Measurements from ENCODE around the gene ETV6. TPM values are rescaled to one million over a fixed set of nuclear protein-coding genes. Genes with fewer than 3 reads are reported as not detected.

The ETV6 gene
- polyA plus RNA-seq, 4 donors, result 9.6 to 15.9 (median 14.4) TPM

DNA sequence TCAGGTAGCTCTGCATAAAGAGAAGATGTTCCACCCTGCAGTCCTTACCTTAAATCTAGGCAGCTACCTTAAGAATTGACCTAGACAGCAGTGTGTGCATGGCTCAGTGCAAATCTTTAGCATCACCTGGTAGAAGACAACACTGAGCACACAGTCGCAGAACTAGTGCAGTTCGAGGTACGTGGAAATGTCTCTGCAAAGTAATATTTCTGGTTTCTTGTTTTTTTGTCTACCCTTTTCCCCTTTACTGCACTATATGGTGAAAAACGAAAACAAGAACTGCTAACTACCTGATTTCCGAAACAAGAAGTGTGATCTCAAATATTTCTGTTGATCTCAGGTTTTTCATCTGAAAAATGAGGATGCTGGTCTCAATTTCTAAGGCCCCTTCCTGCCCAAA is 82.5 kb downstream of the ETV6 start:
- DNase-seq (ENCODE audit: low read depth in 4 of 4, low spot score in 3 of 4), result no peak

DNA sequence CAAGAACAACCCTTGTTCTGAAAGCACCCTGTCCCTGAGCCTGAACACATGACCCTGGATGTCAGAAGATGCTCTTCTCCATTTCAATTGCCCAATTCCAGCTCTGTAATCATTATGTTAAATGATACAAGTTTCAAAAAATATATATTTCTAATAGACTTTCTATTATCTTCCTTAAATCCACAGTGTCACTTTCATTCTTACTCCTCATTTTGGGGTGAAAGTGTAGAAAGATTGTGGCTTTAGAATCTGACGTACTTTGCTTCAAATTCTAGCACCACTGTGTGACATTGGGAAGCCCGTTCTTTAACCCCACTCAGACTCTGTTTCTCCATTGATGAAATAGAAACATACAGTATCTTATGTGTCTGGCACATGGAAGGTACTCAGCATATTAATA is 83.2 kb downstream of the ETV6 start:
- no peak for DNase-seq (ENCODE audit: low read depth in 4 of 4, low spot score in 3 of 4)

DNA sequence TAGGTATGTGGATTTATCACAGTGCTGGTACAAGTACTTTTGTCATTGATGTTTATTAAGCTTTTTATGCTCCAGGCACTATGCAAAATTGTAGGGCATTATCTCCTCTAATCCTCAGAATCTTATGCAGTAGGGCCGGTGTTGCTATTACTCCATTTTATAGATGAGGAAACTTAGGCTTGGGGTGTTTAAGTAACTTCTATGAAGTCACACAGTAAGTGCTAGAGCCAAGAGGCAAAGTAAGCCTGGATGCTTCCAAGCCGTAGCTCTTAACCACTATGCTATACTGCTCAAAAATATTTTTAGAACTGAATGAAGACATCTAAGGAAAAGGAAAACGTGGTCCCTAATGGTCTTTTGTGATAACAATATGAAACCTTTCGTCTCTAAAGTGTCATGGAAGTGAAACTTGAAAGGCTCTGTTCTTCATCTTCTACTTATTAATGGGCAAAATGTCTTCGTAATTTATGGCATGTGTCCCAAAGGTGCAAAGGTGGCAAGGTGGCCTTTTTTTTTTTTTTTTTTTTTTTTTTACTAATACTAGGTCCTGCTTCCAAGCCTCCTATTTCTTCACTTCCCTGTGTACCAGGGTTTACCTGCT is 85.2 kb downstream of the ETV6 start:
- no peak for DNase-seq (ENCODE audit: low read depth in 4 of 4, low spot score in 3 of 4)

DNA sequence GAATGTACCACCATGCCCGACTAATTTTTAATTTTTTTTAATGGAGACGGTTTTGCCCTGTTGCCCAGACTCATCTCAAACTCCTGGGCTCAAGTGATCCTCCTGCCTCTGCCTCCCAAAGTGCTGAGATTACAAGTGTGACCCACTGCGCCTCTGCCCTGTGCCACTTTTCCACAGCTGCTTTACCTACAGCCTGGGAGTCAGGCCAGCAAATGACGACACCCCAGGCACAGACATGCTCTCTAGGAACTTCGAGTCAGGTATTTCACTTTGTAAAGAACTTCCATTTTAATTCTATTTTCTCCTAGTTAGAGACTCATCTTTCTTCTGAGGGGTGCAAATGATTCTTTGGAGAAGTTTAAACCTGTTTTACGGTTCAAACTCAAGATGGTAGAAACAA is 89.0 kb downstream of the ETV6 start:
- no peak for DNase-seq (ENCODE audit: low read depth in 4 of 4, low spot score in 3 of 4)

DNA sequence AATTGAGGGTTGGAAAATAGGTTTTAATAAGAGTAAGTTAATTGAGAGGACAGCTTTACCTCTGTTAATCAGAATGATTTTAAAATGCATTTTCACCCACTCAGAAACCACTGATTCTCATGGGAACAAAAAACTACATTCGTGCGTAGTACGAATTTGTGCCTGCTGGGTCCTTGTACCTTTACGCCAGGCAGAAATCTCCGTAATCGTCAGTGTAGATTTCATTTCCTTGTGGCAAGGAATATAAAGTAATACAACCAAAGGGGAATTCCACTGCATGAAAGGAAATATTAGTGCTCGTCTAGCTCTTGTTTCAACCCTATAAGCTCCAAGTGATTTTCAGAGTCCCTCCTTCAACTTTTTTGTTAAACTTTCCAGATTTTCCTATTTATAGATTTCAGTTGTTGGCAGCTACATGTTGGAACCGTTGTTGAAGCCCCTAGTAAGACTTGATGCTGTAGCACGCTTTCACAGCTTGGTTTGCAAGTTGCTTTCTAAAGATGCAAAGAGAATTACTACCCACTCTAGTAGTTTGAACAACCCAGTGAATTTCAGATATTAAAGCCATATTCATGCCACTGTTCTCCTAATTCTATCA is 90.6 kb downstream of the ETV6 start:
- no peak for DNase-seq (ENCODE audit: low read depth in 4 of 4, low spot score in 3 of 4)

DNA sequence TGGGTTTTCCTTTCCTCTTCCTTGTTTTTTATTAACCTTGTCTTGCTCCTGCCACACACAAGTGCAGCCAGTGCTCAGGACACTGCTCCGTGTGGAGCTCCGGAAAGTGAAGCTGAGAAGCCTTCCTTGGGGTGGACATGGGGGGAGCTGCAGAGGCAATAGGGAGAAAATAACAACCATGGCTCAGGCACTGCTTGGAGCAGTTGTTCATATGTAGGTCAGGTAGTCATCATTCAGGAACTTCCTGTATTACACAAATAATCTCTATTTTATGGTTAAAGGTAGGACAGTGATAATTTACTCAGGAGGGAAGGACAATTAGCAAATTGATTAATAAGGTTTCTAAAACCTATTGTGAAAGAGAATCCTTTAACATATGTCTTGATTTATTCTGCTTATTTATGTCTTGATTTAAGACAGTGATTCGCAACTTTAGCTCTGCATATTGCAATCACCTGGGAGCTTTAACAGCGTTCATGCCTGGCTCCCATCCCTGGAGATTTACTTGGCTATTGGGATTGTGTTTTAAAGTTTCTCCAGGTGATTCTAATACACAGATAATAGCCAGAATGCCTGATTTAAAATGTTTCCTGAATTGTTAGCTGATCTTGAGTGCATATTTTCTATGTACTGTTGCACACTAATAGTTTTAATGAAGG is 92.1 kb downstream of the ETV6 start:
- DNase-seq (ENCODE audit: low read depth in 4 of 4, low spot score in 3 of 4), result no peak

DNA sequence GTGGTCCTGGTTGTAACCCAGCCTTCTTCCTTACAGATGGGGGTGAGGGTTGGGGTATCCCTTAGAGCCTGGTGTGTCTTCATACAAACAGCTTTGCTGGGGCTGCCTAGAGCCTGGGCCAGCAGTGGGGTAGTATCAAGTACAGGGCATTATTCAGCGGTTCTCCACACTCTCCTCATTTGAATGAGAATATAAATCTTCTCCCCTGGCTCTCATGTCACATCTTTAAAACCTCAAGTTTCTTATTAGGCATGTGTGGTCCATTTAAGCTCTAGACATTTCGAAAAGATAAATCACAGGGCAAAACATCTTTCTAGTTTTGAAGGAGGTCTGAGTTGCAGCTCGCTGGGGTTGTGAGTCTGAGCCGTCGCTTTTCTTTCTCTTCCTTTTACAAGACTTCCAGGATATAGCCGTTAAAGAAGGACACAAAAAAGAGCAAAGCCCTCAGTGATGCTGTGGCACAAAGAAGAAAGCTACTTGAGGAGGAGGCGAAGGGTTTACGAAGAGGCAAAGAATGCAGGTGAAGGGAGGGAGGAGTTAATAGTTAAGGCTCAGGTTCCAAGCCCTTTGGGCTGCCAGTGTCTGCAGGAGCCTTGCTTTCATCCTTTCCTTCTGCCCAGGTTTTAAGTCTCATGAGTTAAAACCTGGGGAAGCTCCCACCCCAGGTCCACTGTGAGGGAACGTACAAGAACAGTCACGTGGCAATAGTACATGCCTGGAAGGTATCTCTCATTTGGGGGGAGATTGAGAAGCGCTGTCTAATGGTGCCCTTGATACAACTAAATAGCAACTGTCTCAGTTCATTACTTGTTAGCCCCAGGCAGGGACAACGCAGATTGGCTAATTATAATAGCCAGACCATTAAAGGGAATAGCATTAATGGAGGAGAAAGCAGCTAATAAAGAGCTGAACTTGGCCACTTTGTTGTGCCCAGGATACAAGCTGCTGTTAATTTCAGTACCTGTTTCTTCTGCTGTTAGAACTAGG is 94.2 kb downstream of the ETV6 start:
- no peak for DNase-seq (ENCODE audit: low read depth in 4 of 4, low spot score in 3 of 4)

DNA sequence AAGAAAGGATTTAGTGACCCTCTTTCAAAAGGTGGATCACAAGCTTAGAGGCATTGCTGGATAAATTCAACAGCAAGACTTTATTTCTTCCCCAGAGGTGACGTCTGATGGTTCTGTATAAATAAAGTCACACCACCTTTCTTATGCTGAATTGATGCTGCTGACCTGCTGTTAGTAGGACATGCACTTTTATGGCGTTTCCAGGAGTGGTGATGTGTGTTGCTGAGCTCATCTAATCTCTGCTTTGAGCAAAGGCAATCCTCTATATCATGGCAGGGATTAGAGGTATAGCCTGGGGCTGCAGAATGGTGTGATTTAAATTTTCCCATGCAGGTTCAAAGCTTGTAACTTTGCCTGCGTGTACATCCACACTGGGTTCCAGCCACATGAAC is 94.9 kb downstream of the ETV6 start:
- no peak for DNase-seq (ENCODE audit: low read depth in 4 of 4, low spot score in 3 of 4)

DNA sequence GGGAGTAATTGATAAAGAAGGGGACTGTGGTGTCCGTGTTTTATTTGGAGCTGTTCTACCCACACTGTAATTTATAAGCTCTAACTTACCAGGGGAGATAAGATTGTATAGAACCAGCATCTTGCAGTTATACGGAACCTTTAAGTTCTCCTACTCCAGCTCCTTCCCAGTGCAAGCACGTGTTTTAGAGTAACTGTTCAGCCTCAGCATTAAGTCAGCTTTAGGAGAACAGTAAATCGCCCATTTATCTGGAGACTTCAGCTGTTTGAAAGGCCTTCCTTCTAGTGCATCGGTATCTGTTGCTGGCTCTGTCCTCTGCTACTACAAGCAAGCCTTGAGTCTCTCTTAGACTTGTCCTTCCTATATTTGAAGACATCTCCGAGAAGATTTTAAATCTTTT is 95.6 kb downstream of the ETV6 start:
- no peak for DNase-seq (ENCODE audit: low read depth in 4 of 4, low spot score in 3 of 4)

DNA sequence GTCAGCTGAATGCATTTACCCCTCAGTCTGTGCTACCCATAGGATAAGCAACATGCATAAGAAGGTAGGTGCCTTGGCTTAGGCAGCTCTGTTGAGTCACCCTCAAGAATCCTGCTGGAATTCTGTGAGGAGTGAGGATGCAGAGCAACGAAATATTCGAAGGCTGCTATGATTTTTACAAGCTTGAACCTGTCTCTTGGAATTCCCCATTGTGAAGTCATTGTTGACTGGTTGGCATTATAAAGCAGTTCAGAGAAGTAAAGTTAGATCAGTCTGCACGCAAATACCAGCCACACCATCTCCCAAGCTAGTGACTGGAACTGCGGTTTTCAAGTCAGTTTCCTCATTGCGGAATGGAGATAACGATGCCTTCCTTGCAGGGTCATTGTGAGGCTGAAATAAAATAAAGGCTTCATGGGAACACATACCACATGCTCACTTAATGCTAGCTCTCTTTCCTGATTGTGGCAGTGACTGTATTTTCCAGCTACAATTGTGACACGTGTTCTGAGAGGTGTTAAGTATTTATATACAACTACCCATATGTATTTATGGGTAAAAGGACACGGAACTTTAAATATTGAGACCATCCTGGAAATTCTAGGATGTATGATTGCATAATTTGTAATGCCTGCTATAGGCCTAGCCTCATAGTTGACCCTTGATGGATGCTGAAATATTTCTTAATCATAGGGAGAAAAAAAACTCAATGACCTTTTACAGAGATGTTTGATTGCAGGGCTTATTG is 96.7 kb downstream of the ETV6 start:
- no peak for DNase-seq (ENCODE audit: low read depth in 4 of 4, low spot score in 3 of 4)

DNA sequence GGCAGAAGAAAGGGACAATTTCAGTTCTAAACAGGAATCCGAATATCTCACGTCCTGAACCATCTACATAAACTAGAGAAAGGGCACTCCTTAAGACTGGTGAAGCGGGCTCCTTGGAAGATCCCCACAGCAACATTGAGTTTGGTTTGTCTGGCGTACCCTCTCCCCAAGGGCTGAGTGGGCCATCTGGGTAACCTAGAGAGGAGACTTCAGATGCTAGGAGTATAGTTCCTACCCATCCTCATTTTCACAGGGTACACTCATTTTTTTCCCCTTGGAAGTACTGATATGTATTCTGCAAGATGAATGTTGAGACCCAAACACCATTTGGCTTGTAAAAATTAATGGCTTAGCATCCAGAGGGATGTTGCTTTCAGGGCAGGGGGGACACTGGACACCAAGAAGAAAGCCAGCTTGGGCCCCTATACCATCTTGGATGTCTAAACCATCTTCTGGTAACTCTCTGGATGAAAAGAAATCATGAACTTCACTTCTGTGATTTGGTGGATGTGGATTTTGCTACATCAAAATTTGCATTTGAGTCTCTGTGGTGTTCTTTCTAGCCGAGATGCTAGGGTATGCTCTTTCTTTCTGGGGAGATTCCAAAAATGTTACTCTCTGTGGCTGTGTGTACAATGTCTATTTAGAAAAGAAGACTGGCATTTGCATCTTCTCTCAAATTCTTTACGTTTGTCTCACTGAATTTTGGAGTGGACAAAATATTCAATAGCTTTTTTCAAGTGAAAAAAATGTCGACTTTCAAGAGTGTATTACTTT is 97.7 kb downstream of the ETV6 start:
- DNase-seq (ENCODE audit: low read depth in 4 of 4, low spot score in 3 of 4), result no peak

DNA sequence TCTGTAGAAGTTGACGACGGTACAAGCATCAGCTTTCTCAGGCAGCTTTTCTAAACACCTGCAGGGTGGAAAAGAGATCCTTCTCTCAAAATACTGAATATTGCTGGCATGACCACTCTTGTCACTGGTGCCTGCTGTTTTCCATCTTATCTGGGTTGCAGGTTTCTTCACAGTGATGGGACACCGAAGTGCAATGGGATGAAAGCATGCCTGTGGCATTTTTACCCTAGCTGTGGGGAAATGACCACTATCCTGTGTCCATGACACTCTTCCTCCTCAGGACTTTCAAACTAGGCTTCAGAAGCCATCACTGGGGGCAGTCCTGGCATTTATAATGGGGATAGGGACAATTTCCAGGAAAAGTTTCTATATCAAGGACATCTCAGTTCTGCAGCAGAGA is 98.5 kb downstream of the ETV6 start:
- DNase-seq (ENCODE audit: low read depth in 4 of 4, low spot score in 3 of 4), result no peak

DNA sequence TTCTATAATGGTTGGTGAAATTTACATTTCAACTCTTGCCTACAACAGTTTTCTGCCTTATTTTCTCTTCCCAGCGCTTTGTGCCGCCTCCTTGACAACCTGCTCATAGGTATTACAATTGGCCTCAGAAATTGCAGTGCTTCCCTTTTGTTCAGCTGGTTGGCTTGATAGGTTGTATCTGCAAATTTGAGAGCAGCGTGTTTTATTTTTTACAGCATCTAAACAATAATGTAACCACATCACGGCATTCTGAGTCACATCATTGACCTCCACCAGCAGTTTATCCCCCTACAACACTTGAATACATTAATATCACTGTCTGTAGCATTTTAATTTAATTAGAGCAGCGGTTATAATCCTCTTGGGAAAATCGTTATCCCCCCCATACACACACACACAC is 99.4 kb downstream of the ETV6 start:
- DNase-seq (ENCODE audit: low read depth in 4 of 4, low spot score in 3 of 4), result no peak

DNA sequence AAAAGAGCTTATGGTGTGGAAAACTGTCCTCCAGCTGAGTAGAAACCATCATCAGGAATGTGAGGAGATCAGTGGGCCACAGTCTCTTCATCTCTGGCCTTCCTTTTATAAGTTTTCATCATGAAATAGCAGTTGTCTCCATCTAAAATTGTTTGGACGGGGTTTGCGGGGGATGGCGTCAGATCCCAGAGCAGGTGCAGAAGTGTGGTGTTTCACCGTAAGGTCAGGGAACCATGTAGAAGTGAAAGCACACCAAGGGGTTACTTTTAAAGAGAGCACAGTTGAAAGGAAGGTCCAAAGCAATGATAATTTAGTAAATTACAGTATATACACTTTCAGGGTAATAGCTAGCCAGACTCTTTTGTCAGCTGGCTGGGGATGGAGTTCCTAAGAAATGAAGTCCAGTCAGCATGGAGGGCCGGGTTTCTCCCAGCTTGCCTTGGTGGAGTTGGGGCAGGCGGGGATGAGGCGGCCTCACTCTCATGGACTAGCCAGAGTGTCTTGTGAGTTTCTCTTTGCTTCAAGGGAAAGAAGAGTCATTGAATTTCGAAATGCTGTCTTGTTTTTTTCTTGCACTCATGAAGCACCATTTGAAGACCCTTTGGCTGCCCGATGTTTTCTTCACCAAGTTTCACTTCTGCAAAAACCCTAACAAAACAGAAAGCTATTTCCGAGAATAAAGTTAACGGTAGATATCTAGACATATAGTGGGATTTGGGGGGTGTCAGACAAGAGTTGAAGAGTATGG is 100.6 kb downstream of the ETV6 start:
- DNase-seq (ENCODE audit: low read depth in 4 of 4, low spot score in 3 of 4), result no peak

DNA sequence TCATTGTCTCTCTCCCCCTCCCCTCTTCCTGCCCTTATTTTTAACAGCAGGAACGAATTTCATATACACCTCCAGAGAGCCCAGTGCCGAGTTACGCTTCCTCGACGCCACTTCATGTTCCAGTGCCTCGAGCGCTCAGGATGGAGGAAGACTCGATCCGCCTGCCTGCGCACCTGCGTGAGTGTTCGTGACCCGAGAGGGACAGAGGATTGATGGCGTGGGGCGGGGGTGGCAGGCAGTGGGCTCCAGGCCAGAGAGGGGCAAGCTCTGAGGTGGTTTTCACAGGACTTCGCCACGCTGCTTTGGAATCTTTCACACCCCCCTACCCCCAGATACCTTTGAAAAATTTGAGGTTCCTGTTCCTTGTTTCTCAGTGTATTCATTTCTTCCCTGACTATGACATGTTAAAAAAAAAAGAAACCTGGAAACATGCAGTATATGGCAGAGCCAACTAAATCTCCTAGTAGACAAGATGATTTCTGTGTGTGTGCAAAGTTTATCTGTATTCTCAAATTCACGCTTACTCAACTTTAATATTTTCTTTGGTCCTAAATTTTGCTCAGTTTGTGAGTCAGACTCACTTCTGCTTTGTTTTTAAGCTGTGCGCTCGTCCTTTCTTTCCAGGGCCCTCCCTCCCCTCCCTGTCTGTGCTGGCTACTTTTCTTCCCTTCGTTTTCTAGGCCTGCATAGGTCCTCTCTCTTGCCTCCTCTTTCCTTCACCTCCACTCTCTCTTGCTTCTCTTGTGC is 103.1 kb downstream of the ETV6 start:
- no peak for DNase-seq (ENCODE audit: low read depth in 4 of 4, low spot score in 3 of 4)

DNA sequence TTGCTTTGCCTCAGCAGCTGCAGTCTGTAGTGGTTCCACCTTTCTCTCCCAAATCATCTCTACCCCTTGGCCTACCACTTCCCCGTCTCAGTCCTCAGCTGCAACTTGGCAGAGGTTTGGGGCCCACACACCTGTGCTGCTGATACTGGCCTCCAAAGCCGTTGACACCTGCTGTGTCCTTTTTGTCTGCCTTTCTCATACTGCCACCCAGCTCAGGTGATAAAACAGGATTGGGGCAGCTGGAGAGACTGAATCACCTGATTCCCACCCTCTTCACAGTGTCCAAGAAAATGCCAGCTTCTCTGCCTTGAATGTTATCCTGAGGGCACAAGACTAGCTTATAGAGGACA is 103.7 kb downstream of the ETV6 start:
- no peak for DNase-seq (ENCODE audit: low read depth in 4 of 4, low spot score in 3 of 4)

DNA sequence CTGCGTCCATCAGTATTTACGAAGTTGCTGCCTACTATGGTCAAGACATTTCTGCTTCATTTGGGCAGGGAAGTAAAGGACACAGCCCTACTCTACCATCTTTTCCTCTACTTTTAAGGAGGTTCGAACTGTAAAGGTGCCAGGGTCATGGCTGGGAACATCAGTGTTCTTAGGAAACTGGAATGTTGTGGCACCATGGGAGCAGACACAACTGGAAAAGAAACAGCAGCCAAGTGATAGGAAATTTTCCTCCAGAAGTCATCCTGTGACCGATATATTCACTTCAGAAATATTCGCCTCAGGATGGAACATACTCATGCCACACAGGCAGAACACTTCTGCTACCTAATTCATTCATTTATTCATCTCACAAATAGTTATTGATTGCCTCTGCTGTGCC is 104.4 kb downstream of the ETV6 start:
- DNase-seq (ENCODE audit: low read depth in 4 of 4, low spot score in 3 of 4), result no peak

DNA sequence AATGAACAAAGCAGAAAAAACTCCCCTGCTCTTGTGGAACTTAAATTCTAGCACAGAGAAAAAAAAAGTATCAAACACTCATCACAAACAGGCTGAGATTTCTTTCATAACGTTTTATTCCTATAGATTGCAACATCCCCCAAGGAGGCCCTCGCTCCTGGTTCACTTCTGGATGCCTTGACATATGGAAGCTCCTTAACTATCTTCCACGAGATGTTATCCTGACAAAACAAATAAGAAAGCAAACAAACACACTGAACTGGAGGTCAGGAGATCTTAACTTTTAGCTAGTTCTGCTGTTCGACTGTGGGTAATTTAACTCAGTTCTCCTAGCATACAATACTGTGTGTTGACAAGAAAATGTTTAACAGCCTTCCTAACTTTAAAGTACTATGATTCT is 104.8 kb downstream of the ETV6 start:
- no peak for DNase-seq (ENCODE audit: low read depth in 4 of 4, low spot score in 3 of 4)

All from left renal pelvis (tissue), 4 donors.